Stimulated activated naive CD4-positive, alpha-beta T cell treated with Interleukin-2 at 50 U/mL for 16 hours (primary cell): ENCODE results near the gene CYB561.
A peak's percentile ranks its signal among the peaks of the same experiment; 100 is the strongest.

Source experiments
- DNase-seq: peaks from one replicate; lab custom pipeline; 2025; lab: John Stamatoyannopoulos, UW

The CYB561 gene

DNA sequence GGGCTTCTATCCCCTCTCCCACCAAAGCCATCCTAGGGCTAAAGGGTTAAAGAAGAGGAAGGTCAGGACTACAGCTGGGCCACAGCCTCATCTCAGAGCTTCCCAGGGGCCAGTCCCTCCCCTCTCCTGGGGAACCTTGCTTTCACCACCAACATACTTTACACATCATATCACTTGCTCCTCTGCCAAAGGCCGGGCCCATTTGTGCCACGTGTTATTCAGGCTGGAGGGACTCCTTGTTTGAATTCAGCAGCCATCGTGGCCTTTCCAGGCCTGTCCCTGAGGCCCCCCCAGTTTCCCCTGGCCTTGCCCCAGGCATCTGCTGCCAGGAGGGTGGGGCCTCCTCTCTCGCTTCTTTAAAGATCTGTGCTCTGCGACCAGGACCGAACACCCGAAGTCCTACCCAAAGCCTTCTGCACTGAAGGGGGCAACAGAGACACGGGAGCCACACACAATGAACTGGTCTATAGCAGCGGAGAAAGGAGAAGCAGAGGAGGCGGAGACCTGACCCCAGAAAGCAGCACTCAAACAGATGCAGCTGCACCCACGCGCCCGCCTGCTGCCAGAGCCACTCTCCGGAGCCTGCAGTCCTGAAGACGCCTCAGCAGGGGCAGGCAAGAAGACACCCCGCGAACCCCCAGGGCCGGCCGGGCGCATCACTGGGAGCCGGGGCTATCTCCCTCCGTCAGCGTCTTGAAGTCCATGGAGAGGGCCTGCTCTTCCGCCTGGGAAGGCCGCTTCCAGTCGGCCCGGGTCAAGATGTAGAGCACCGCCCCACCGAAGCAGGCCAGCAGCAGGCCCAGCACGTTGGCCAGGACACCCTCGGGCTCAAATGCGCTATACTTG lies 12.1 kb downstream of the CYB561 start:
- no peak for DNase-seq

DNA sequence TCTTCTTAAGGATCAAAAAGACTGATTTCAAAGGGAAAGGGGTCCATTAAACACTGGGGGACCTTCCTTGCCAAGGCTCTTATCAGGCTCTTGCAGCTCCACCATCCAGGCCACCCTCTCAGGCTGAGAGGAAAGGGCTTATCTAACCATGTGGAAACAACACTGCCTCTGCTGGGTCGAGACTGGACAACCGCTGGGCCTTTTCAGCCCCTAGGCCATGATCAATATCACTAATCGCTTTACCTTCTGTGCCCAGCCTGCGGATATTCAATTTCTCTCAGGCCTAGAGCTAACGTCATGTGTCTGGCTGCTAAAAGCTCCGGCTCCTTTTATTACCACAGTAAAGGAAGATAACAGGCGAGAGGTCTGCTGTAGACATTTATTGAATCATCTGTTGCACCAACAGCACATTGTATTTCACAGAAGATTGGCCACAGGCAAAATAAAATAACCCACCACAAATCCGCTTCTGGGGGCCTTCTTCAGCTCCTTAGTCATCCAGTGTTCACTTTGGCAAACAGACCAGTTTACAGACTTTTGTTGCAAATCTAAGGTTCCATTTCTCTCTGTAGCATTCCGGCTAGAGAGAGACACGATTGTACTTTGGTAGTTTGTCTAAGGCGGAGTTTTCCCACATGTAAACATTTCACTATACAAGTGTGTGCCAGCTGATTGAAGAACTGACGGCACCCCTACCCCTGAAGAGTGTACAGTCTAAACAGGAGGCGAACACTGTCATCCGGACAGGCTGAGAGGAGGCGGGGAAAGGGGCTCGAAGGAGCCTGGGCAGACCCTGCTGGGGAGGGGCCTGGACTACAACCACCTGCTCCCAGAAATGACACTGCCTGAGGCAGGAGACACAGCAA lies 13.9 kb downstream of the CYB561 start:
- no peak for DNase-seq

DNA sequence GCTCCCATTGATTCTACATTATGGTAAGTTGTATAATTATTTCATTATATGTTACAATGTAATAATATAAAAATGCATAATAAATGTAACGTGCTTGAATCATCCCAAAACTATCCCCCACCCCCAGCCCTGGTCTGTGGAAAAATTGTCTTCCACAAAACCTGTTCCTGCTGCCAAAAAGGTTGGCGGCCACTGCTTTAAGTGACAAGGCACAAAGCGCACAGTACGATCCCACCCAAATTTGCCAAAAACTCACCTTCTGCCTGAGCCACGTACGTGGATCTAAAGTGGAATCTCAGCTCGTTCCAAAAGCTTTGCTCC lies 14.5 kb downstream of the CYB561 start:
- no peak for DNase-seq

DNA sequence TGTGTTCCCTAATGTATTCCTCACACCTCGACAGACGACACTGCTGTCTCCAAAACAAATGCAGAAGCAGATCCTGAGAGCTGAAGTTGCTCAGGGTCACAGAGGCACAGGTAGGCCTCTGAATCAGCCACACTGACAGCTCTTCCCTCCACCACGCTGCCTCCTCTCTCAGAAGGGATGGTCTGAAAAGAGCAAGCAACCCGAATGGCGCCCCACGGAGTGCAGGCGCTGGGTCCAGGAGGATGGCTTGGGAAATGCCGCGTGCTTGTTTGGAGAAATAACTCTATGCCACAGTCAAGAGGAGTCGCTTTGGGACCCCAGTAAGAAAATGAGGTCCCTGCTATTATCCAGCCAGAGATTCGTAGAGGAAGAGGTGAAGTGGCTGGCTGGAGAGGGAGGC lies 15.9 kb downstream of the CYB561 start:
- DNase-seq = no peak

DNA sequence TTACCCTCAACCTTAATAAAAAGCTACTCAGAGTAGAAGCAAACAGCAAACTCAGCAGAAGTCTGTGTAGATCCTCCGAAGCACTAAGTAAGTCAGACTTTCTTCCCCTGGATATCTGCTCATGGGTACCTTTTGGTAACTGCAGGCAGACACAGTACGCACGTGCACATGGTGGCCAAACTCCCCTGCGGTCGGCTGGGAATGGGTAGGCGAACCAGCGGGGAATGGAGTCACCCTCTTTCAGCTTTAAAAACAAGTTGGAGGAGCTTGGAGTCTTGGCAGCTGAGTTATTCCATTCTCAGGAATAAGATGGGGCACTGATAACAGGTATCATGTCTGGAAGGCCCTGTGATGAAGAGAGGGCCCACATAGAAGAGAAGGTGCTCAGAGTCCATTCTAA lies 16.3 kb downstream of the CYB561 start:
- no peak for DNase-seq

DNA sequence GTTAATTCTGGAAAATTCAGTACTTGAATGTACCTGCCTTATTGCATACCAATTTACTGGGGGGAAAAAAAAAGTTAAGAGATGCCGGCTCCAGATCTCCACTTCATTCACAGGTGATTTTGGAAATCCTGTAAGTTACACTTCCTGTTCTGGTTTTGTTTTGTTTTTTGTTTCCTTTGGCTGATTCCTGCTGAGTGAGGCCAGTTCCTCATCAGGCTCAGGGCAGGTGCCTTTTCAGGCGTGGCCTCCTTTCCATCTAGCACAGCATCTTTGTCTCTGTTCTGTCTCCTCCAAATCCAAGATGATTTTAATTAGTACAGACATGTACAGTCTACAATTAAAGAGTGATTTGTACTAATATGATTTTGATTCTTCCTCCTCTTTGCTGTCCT lies 19.2 kb downstream of the CYB561 start:
- no peak for DNase-seq

DNA sequence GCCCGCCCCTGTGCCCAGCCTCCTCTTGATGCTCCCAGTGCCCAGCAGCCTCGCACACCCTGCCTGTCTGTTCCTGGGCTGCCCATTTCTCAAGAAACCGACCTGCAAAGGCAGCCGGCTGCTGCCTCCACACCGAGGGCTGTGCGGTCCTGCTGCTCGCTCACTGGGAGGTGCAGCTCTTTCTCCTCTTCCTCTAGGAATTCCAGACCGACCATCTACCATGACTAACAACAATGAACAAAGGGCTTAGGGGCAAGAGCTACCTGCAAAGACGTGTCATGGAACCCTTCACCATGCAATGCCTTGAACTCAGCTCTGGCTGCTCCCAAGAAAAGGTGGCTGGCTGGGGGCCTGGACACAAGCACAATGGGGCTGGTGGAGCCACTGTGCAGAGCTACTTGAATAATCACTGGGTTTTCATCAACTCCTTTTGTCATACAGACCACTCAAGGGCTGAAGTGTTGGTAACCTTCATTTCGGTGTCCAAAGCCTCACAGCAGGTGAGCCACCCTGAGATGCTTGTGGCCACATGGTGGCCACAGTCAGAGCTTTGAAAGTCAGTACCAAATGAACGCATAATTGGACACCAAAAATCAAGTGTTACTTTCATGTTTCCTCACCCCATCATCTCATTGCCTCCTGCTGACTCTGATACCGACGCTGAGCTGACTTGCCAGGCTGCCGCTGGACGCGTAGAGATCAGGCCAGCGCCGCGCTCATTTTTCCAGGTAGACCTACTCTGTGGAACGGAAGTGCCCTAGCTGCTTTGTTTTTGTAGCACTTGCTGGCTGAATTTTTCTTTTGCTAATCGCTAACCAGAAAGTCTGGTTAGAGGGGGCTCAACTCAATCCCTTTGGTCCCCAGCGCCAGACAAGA lies 19.8 kb downstream of the CYB561 start:
- no peak for DNase-seq

DNA sequence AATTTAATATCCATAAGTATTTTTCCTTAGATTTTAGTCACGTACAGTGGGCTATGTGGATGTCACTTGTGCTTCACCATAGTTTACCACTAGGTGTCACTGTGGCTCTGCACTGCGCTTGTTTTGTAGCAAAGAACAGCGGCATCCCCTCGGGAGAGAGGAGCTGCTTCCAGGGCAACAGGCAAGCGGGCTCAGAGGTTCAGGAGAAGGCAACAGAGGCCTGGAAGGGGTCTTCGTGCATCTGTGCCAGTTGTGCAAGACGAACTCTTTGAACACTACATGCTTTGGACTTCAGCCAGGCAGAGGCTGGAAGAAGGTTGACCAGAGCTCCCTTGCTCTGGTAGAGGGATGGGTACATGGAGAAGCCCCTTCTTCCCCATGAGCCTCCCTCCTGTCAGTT lies 20.6 kb downstream of the CYB561 start:
- DNase-seq = peak; percentile 44

DNA sequence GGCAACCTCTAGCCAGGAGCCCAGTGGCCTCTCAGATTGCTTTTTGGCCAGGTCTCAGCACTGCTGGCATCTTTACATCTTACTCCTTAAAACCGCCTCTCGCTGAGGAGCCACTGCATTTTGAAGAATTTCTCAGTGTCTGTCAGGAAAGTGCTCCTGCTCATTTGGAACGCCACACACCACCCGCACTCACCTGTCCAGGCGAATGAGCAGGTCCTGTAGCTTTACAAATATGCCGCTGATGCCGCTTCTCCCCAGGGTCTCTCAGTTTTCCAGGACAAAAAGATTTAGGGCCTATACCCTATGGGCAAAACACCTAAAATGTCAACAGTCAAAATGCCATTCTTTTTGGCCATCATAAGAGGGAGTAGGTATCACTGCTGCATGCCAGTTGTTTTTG lies 22.1 kb downstream of the CYB561 start:
- DNase-seq = no peak

DNA sequence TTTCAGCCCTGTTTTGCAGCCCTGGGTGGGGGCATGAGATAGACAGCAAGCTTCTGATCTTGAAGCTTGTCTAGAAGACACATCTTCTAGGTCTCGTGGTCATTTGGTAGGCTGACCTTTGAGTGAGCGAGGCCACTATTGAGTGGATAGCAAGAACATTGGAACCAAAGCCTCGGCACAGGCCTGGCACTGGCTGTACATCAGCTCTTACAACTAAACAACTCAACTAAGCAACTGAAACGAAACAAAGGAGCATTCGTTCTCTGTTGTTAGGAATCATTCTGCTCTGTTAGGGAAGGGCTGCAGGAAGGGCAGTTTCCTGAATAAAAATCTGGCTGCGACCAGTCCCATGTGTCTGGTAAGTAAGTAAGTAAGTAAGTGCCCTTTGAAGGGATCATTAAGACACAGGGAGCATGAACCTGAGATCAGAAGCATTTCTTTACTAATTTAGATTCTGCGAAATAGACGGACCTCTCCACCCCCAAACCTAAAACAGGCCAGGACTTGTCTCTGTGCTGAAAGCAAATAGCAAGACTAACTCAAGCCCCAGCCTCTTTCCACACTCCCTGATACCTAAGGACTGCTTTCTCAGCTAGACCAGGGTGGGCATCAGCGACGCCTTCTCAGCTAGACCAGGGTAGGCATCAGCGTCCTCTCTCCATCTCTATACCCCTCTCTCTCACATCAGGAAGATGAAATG lies 22.7 kb downstream of the CYB561 start:
- no peak for DNase-seq

DNA sequence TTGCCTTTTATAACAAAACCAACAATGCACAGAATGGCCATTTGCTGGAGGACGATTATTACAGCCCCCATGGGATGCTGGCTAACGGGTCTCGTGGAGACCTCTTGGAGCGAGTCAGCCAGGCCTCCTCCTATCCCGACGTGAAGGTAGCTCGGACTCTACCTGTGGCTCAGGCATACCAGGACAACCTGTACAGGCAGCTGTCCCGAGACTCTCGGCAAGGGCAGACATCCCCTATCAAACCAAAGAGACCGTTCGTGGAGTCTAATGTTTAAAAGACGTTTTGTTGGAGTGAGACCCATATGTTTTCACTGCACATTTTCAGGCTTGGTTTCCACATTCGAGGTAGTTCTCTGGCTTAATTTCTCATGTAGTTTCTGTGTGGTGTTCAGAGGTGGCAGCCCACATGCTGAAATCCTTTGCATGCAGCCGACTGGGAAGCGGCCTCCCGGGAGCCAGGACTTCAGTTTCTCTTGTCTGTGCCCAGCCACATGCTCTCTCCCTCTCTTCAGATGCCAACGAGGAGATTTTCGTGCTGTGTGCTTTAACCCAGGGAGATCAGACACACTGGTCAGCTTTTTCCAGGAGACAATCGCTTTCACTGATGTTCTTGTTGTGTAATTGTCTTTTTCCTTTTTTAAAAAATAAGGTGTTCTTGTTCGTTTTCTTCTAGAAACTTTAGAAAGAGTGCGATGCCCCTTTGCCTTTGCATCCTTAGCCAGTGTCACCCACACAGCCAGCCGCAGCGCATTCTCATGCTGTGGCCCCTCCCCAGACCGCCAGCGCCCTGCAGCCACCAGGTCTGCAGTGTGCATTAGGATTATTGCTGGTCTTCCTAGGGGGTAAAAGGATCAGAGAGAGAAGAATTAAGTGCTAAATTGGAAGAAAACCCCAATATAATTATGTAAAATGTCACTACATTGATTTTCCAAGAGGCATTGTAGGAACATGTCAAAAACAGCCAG lies 24.1 kb downstream of the CYB561 start:
- no peak for DNase-seq

DNA sequence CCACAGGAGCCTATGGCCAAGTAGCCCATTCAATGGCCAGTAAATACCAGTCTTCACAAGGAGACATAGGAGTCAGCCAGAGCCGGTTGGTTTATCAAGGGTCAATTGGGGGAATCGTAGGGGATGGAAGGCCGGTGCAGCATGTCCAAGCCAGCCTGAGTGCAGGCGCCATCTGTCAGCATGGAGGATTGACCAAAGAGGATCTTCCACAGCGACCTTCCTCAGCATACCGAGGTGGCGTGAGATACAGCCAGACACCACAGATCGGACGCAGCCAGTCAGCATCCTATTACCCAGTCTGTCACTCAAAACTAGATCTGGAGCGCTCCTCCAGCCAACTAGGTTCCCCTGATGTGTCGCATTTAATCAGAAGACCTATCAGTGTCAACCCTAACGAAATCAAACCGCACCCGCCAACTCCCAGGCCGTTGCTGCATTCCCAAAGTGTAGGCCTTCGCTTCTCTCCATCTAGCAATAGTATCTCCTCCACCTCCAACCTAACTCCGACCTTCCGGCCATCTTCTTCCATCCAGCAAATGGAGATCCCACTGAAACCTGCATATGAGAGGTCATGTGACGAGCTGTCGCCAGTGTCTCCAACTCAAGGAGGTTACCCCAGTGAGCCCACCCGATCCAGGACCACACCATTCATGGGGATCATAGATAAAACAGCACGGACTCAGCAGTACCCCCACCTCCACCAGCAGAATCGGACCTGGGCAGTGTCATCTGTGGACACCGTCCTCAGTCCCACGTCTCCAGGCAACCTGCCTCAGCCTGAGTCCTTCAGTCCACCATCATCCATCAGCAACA lies 25.0 kb downstream of the CYB561 start:
- DNase-seq = no peak

DNA sequence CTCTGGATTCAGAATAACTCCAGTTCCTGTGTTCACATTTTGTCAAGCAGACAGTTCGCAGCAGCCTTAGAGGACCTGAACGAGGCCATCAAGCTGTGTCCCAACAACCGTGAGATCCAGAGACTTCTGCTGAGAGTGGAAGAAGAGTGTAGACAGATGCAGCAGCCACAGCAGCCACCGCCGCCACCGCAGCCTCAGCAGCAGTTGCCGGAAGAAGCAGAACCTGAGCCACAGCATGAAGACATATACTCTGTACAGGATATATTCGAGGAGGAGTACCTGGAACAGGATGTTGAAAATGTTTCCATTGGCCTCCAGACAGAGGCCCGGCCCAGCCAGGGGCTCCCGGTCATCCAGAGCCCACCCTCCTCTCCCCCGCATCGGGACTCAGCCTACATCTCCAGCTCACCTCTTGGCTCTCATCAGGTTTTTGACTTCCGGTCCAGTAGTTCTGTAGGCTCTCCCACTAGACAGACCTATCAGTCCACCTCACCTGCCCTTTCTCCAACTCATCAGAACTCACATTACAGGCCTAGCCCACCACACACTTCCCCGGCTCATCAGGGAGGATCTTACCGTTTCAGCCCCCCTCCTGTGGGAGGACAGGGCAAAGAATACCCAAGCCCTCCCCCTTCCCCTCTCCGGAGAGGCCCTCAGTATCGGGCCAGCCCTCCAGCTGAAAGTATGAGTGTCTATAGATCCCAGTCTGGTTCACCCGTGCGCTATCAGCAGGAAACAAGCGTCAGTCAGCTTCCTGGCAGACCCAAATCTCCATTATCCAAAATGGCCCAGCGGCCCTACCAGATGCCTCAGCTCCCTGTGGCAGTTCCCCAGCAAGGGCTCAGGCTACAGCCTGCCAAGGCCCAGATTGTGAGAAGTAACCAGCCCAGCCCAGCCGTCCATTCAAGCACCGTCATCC lies 25.9 kb downstream of the CYB561 start:
- no peak for DNase-seq

DNA sequence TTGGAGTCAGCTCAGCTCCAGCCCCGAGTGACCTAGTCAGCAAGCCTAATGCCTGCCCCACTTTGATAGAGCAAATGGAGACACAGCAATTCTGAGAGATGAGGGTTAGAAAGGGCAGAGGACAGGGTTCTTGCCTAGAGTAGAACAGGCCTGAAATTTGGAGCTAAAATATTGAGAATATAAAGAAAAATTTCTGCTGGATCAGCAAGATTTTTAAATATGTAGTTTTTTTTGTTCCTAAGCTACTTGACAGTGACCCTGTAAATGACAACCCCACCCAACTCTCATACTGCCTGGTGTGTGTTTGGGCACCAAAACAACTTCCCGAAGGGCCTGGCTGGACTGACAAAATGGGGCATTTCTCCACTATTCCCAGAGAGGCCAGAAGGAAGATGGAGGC lies 26.7 kb downstream of the CYB561 start:
- no peak for DNase-seq

DNA sequence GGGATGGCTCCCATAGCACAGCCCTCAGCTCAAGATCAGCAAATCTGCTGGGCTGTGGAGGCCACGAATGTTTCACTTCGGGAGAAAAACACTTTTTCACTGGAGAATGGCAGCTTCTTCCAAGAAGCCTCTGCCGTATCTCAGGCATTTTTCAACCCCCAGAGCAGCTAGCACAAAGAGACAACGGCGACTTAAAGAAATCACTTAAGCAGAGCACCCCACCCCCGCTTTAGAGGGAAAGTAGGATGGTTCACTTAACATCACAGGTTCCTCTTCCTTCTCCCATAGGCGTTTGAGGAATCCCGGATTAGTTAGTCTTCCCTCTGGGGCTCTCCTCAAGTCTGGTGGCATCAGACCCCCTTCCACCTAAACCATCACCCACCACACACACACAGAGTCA lies 27.6 kb downstream of the CYB561 start:
- no peak for DNase-seq

DNA sequence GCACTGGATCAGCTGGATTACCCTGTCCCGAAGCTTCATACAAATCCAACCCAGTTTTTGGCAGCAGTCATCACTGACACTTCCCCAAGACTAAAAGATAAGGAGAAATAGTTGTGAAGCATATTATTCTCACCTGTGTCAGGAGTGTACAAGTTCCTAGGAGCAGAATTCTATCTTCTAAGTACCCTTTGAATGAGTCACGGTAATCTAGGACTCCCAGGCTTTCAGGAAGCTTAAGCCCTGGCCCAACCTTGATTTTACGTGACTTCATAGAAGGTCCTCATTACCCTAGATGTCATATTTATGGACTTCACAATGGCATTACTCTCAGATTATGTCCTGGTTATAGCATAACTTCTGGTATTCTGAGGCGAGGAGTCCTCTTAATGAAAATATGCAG lies 31.9 kb downstream of the CYB561 start:
- DNase-seq = no peak

DNA sequence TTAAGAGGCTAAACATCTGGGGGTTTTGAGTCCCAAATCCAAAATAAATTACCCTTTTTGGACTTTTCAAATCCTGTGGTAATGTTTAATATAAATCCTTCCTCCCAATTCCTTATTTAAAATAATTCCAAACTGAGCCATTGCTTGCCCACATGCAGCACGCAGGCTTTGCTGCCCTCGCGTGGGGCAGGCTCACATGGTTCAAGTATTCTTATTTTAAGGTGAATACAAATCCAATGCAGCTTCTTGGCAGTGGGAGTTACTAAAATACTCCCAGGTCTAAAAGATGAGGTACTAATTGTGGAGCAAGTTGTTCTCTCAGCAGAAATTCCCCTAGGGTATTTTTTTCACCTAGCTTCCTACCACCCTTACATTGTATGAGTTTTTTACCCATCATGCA lies 33.0 kb downstream of the CYB561 start:
- DNase-seq = no peak

DNA sequence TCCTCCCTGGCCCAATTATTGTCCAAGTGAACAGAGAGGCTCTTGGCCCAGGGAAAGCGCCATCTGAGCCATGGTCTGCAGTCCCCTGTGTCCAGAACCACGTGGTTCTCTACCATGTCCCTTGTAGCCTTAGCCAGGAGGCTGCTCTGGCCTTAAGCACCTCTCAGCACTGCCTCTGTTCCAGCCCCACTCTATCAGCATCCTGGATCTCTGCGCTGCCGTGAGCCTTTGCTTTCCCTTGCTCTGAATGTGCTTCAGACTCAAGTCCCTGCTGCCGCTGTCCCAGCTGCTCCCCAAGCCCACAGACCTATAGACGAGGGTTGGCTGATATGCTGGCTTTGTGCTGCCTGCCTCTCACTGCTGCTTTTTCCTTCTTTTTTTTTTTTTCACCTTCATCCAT lies 33.9 kb downstream of the CYB561 start:
- DNase-seq = no peak
